ENCODE results near the gene KPNA3.

Gene KPNA3

GRCh38 chr13:49669735-49670309 lies 122.7 kb downstream of the KPNA3 start:
- DNase-seq: peak; percentile 74

GRCh38 chr13:49667773-49668172 lies 124.7 kb downstream of the KPNA3 start:
- DNase-seq: peak; percentile 11

GRCh38 chr13:49664606-49665005 lies 127.9 kb downstream of the KPNA3 start:
- DNase-seq: no peak

- DNase-seq: no peak
Measured at GRCh38 chr13:49657241-49657641, 135.2 kb downstream of the KPNA3 start.

- no peak for DNase-seq
Measured at GRCh38 chr13:49655906-49656305, 136.6 kb downstream of the KPNA3 start.

- DNase-seq: no peak
Measured at GRCh38 chr13:49654011-49654410, 138.5 kb downstream of the KPNA3 start.

GRCh38 chr13:49653478-49653877 lies 139.0 kb downstream of the KPNA3 start:
- no peak for DNase-seq

- peak; percentile 77 for DNase-seq
Measured at GRCh38 chr13:49652355-49653305, 139.9 kb downstream of the KPNA3 start.

GRCh38 chr13:49651570-49652354 lies 140.7 kb downstream of the KPNA3 start:
- peak; percentile 63 for DNase-seq

GRCh38 chr13:49649963-49650312 lies 142.5 kb downstream of the KPNA3 start:
- no peak for DNase-seq

Data from NCI-H69 (cell line).